Neural crest cell (in vitro differentiated cells): ENCODE measurements around the gene INPP5J. TPM values are rescaled to one million over a fixed set of nuclear protein-coding genes. Genes with fewer than 3 reads are reported as not detected.
A peak's percentile ranks its signal among the peaks of the same experiment; 100 is the strongest.

Experiments used
- DNase-seq: peaks from one replicate; pipeline ENCODE4 v3.0.0; 2021; ENCODE audit warnings: low read depth, mixed read lengths, low spot score
- H3K27ac Mint-ChIP-seq: one replicate; pipeline ENCODE4 v1.8.0; 2021; ENCODE audit warnings: mild to moderate bottlenecking, mixed read lengths; ENCODE audit not compliant: unreplicated experiment
- H3K27me3 Mint-ChIP-seq: 2 replicates; pipeline ENCODE4 v1.8.0; 2021; ENCODE audit warnings: low read depth, mild to moderate bottlenecking, mixed read lengths
- H3K36me3 Mint-ChIP-seq: 2 replicates; pipeline ENCODE4 v1.8.0; 2021; ENCODE audit warnings: low read depth, mild to moderate bottlenecking, mixed read lengths
- H3K4me1 Mint-ChIP-seq: 2 replicates; pipeline ENCODE4 v1.8.0; 2021; ENCODE audit warnings: mixed read lengths
- H3K4me3 Mint-ChIP-seq: one replicate; pipeline ENCODE4 v1.8.0; 2021; ENCODE audit warnings: mild to moderate bottlenecking, mixed read lengths
- H3K9me3 Mint-ChIP-seq: 2 replicates; pipeline ENCODE4 v1.8.0; 2021; ENCODE audit warnings: mixed read lengths
- CTCF ChIP-seq: fragments of 200-600 bp; sonication (generic); conservative IDR thresholded peaks from 2 replicates; pipeline ENCODE4 v1.5.0; 2021; ENCODE audit warnings: antibody characterized with exemption, mild to moderate bottlenecking
- total RNA-seq: library from RNA; stranded (reverse); gene quantifications from 2 replicates; pipeline ENCODE4 v1.2.1, GENCODE V29; 2021

INPP5J gene
- total RNA-seq, 1 donor from 2014 or later: 4.7 TPM

DNA sequence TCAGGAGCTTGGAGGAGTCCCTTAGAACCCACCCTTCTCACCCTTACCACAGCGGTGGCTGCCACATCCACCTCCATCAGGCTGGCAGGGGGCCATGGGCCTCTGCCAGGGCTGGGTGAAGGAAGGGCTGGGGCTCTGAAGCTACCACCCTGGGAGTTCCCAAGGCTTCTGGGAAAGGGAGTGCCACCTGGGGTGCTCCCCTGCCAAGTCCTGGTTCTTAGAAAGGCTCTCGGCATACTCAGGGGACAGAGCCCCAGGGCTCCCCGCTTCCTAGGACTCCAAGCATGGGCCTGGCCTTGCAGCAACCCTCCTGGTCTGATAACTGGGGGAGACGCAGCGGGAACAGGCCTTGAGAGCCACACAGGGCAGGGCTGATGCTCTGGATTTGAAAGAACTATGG lies 18.0 kb downstream of the INPP5J start:
- Mint-ChIP-seq H3K27ac (peak overlapping the region; percentile 93), H3K27me3 (no peaks in the 10 kb centered on the region), H3K4me1 (peaks cover 30% of the 10 kb centered on the region), H3K9me3 (peaks cover 3% of the 10 kb centered on the region), H3K36me3 (no peaks in the 10 kb centered on the region), H3K4me3 (peak overlapping the region; percentile 91)
- DNase-seq: no peak
- TF ChIP-seq CTCF: no peak

- H3K4me1 Mint-ChIP-seq: peaks cover 30% of the 10 kb centered on the region
- peak overlapping the region; percentile 92 for H3K27ac Mint-ChIP-seq
- no peaks in the 10 kb centered on the region for H3K36me3 Mint-ChIP-seq
- H3K4me3 Mint-ChIP-seq: no peak overlapping the region
- no peak for DNase-seq
- peaks cover 5% of the 10 kb centered on the region for H3K9me3 Mint-ChIP-seq
- no peaks in the 10 kb centered on the region for H3K27me3 Mint-ChIP-seq
- no peak for TF ChIP-seq CTCF
Measured at GRCh38 chr22:31141551-31141950, 18.8 kb downstream of the INPP5J start.

- Mint-ChIP-seq H3K27ac (no peak overlapping the region), H3K4me1 (peaks cover 27% of the 10 kb centered on the region), H3K36me3 (no peaks in the 10 kb centered on the region), H3K4me3 (no peak overlapping the region), H3K27me3 (no peaks in the 10 kb centered on the region), H3K9me3 (peaks cover 6% of the 10 kb centered on the region)
- TF ChIP-seq CTCF: no peak
- DNase-seq: no peak
Measured at GRCh38 chr22:31142285-31142684, 19.5 kb downstream of the INPP5J start.

DNA sequence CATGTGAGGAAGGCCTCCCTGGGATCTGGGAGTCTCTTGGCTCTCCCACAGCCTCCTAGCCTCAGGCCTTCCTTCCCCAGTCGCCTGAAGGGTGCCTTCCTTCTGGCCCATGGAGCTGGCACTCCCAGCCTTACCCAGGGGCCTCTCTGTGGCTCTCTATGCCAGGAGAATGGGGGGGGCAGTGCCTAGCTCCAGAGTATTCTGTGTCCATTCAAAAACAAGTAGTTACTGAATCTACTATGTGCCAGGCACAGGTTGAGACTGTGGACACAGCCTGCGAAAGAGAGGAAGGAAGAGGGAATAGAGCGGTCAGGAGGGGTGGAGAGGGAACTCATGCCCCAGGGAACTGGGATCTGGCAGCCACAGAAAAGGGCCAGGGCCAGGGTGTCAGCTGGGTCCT lies 20.3 kb downstream of the INPP5J start:
- H3K4me1 Mint-ChIP-seq: peaks cover 25% of the 10 kb centered on the region
- H3K27ac Mint-ChIP-seq: peak overlapping the region; percentile 3
- no peak for TF ChIP-seq CTCF
- no peaks in the 10 kb centered on the region for H3K27me3 Mint-ChIP-seq
- DNase-seq: no peak
- H3K9me3 Mint-ChIP-seq: peaks cover 6% of the 10 kb centered on the region
- H3K4me3 Mint-ChIP-seq: no peak overlapping the region
- no peaks in the 10 kb centered on the region for H3K36me3 Mint-ChIP-seq

DNA sequence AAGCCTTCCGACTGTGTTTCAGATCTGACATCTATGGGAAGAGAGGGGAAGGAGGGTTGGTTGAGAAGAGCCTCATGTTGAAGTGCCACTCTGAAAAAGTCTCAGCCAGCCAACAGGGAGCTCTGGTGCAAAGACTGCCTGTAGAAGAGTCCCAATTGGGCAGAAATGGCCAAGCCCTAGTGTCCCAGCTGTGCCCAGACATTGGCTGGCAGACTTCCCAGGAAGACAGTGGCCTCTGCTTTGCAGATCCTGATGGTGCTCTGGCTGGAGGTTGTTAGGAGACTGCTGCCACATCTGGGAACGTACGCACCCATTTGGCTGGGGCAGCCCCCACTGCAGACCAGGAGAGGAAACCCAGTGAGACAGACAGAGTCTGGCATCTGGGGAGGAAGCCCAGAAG lies 20.8 kb downstream of the INPP5J start:
- Mint-ChIP-seq H3K27ac (peak overlapping the region; percentile 3), H3K9me3 (peaks cover 6% of the 10 kb centered on the region), H3K36me3 (no peaks in the 10 kb centered on the region), H3K4me1 (peaks cover 20% of the 10 kb centered on the region), H3K4me3 (no peak overlapping the region), H3K27me3 (no peaks in the 10 kb centered on the region)
- no peak for DNase-seq
- no peak for TF ChIP-seq CTCF

DNA sequence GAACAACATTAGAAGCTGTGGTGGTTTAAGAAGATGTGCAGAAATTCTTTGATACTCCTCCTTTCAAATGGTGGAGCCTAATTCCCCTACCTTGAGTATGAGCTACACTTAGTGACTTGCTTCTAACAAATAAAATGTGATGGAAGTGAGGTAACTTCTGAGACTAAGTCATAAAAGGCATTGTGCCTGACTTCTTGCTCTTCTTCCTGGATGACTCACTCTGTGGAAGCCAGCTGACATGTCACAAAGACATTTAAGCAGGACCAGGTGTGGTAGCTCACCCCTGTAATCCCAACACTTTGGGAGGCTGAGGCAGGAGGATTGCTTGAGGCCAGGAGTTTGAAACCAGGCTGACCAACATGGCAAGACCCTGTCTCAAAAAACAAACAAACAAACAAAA lies 21.5 kb downstream of the INPP5J start:
- Mint-ChIP-seq H3K36me3 (no peaks in the 10 kb centered on the region), H3K27ac (no peak overlapping the region), H3K4me3 (no peak overlapping the region), H3K9me3 (peaks cover 6% of the 10 kb centered on the region), H3K27me3 (no peaks in the 10 kb centered on the region), H3K4me1 (peaks cover 13% of the 10 kb centered on the region)
- DNase-seq: no peak
- no peak for TF ChIP-seq CTCF
